ENCODE data around the gene AP3M1. TPM values are rescaled to one million over a fixed set of nuclear protein-coding genes. Genes with fewer than 3 reads are reported as not detected.

AP3M1 gene, protein sequence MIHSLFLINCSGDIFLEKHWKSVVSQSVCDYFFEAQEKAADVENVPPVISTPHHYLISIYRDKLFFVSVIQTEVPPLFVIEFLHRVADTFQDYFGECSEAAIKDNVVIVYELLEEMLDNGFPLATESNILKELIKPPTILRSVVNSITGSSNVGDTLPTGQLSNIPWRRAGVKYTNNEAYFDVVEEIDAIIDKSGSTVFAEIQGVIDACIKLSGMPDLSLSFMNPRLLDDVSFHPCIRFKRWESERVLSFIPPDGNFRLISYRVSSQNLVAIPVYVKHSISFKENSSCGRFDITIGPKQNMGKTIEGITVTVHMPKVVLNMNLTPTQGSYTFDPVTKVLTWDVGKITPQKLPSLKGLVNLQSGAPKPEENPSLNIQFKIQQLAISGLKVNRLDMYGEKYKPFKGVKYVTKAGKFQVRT
- 27.5 to 36.1 TPM (median 33.6 TPM) in 5 replicates for total RNA-seq (2022; extraction: Qiagen RNA extraction; ENCODE audit: low read depth)

GRCh38 chr10:74150204-74150989 lies at the start of gene AP3M1:
TSS of gene AP3M1 (minus strand) at chr10:74150828. CDS start at chr10:74138379, 12,449 bp downstream.

GRCh38 chr10:74150990-74151878 lies 606 bp upstream of the AP3M1 start, which contains the start of gene ADK:
TSS of gene ADK (plus strand) at chr10:74151221. CDS start at chr10:74151279, 58 bp downstream.

Other genes starting within 250 kb of the AP3M1 start
- 101 to 107 TPM (median 105 TPM) in 5 replicates for gene PLAU, start 239.7 kb downstream of the AP3M1 start, total RNA-seq (2022; extraction: Qiagen RNA extraction; ENCODE audit: low read depth)
- 109 to 192 TPM (median 157 TPM) in 5 replicates for gene VCL, start 152.7 kb downstream of the AP3M1 start, total RNA-seq (2022; extraction: Qiagen RNA extraction; ENCODE audit: low read depth)
- 30.3 to 42.2 TPM (median 33.4 TPM) in 5 replicates for gene ADK, start 393 bp upstream of the AP3M1 start, total RNA-seq (2022; extraction: Qiagen RNA extraction; ENCODE audit: low read depth)

All from A549 treated with ZK216348 at 1 μM for 4 hours (cell line).